ENCODE measurements around the gene AP1S3.

GRCh38 chr2:223786236-223786635, 51.1 kb downstream of the AP1S3 start:
- TF ChIP-seq CTCF (IDR thresholded peaks at IDR 0.05), result no peak
- no peak for TF ChIP-seq POLR2A (IDR thresholded peaks at IDR 0.05)
- no peak for TF ChIP-seq EP300 (IDR thresholded peaks at IDR 0.05)
- no peak for TF ChIP-seq POLR2AphosphoS5 (IDR thresholded peaks at IDR 0.05)
